ENCODE measurements around the gene APOL2. TPM values are rescaled to one million over a fixed set of nuclear protein-coding genes. Genes with fewer than 3 reads are reported as not detected.

APOL2 gene
- total and polyA plus RNA-seq, 4 donors = 26.4 to 62.8 (median 36.3) TPM

DNA sequence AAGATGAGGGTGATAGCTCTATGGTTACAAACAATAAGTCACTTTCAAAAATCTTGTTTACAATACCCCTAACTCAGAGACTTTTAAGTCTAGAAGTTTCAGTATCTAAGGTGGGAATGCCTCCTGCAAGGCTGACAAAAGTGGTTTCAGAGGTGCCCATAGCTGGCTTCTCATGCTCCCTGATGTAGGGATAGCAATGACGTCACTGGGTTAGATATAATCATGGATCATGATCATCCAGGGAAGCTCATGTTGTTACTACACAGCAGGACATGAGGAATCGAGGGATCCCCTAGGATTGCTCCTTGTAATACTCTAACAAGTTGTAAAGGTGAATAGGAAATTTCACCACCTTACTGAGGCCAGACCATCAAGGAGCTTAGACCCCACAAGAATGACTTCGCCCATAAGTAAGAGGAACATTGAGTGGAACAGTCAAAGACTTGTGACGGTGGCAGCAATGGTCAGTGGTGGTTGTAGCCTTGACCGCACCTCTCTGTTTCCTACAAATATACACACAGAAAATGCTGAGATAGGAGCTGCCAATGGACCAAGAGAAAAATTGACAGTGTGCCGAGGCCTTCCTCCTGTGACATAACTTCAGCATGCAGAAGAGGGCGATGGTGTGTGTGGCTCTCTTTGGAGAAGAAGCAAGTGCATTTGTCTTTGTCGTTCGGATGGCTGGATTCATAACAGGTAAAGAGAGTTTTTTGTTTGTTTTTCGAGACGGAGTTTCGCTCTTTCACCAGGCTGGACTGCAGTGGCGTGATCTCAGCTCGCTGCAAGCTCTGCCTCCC lies 53.3 kb downstream of the APOL2 start:
- Histone ChIP-seq H3K27me3 (ENCODE audit: control insufficient read depth in 1 of 2, insufficient read depth in 2 of 2, low read length in 1 of 2) (no peaks in the 10 kb centered on the region), H3K4me1 (ENCODE audit: control insufficient read depth in 1 of 2, insufficient read depth in 2 of 2, low read length in 2 of 2) (no peaks in the 10 kb centered on the region), H3K27ac (ENCODE audit: low read depth in 1 of 2, low read length in 2 of 2) (no peak overlapping the region), H3K9me3 (ENCODE audit: control insufficient read depth, low read length) (no peaks in the 10 kb centered on the region), H3K36me3 (ENCODE audit: control insufficient read depth in 1 of 2, insufficient read depth in 2 of 2, low read length in 1 of 2) (no peaks in the 10 kb centered on the region), H3K4me3 (ENCODE audit: low read length in 2 of 2) (no peak overlapping the region)
- no peak for ATAC-seq (ENCODE audit: low FRiP score)
- WGBS, 2 donors = 91 to 93% methylated on average over 14 of the region's 14 CpGs
- intact Hi-C loops (cut with DNase I) = no loop called here
- no peak for DNase-seq

DNA sequence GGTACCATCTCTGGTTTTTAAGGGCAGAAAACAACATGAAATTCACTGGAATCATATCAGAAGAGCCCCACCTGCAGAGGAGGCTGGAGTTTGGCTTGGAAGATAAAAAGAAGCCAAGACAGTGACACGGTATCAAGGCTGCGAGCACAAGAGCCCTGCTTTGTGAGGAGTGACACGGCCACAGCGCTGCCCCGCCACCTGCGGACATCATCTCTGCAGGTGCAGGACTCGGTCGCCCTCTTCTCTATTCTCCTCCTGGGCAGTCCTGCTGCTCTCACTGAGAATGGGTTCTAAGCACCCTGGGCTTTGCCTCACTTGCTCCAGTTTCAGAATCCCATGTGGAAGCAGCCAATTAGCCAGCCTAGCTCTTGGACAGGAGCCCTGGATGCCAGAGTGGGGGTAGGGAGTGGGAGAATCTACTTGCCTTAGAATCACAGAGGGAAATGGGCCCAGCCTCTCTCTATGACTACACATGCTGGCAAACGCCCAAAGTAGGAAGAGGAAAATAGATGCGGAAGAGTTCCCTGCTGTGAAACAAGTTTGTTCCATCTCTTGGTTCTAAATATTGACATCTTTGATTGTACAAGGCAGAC lies 54.8 kb downstream of the APOL2 start:
- no peaks in the 10 kb centered on the region for H3K27me3 ChIP-seq (ENCODE audit: control insufficient read depth in 1 of 2, insufficient read depth in 2 of 2, low read length in 1 of 2)
- DNase-seq = no peak
- intact Hi-C loops (cut with DNase I) = no loop called here
- H3K27ac ChIP-seq (ENCODE audit: low read depth in 1 of 2, low read length in 2 of 2) = no peak overlapping the region
- 71 to 72% methylated on average over 10 of the region's 10 CpGs for WGBS, 2 donors
- H3K9me3 ChIP-seq (ENCODE audit: control insufficient read depth, low read length) = no peaks in the 10 kb centered on the region
- no peak overlapping the region for H3K4me3 ChIP-seq (ENCODE audit: low read length in 2 of 2)
- no peak for ATAC-seq (ENCODE audit: low FRiP score)
- H3K36me3 ChIP-seq (ENCODE audit: control insufficient read depth in 1 of 2, insufficient read depth in 2 of 2, low read length in 1 of 2) = no peaks in the 10 kb centered on the region
- H3K4me1 ChIP-seq (ENCODE audit: control insufficient read depth in 1 of 2, insufficient read depth in 2 of 2, low read length in 2 of 2) = no peaks in the 10 kb centered on the region

DNA sequence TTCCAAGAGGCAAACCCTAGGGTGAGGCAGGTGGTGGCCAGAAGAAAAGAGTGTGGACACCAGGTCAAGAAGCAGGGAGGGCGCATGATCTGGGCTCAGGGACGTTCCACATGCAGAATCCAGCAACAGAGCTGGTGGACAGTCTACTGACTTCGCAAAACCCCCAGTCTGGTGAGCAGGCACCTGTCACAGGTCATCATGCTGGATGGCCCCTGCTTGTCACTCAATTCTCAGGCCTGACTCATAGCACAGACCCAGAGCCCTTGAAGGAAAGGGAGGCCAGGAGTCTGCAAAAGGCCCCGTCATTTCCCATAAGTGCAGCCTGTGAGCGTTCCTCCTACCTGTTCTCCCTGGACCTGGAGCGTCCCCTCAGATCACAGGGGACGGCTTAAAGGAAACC lies 55.9 kb downstream of the APOL2 start:
- Histone ChIP-seq H3K36me3 (ENCODE audit: control insufficient read depth in 1 of 2, insufficient read depth in 2 of 2, low read length in 1 of 2) (no peaks in the 10 kb centered on the region), H3K4me1 (ENCODE audit: control insufficient read depth in 1 of 2, insufficient read depth in 2 of 2, low read length in 2 of 2) (no peaks in the 10 kb centered on the region), H3K4me3 (ENCODE audit: low read length in 2 of 2) (no peak overlapping the region), H3K9me3 (ENCODE audit: control insufficient read depth, low read length) (no peaks in the 10 kb centered on the region), H3K27ac (ENCODE audit: low read depth in 1 of 2, low read length in 2 of 2) (no peak overlapping the region), H3K27me3 (ENCODE audit: control insufficient read depth in 1 of 2, insufficient read depth in 2 of 2, low read length in 1 of 2) (no peaks in the 10 kb centered on the region)
- WGBS, 2 donors = 97 to 98% methylated on average over 7 of the region's 7 CpGs
- intact Hi-C loops (cut with DNase I) = no loop called here
- ATAC-seq (ENCODE audit: low FRiP score) (no peak), DNase-seq (no peak)

DNA sequence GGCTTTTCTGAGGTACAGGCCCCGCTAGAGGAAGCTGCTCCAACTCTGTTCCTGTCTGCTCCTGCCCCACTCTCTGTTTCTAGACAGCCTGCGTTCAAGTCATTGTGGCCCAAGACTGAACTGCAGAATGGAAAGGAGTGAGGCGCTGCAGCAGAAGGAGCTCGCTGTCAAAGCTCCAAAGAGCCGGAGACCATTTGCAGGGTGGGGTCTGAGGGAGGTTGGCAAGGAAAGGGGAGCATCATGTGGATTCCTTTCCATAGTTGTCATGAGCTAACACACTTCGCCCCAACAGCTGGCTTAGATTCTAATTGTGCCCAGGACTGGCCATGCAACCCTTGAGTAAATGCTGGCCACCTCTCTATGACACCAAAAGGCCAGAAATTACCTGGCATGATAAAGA lies 56.5 kb downstream of the APOL2 start:
- DNase-seq (no peak), ATAC-seq (ENCODE audit: low FRiP score) (no peak)
- Histone ChIP-seq H3K9me3 (ENCODE audit: control insufficient read depth, low read length) (no peaks in the 10 kb centered on the region), H3K27me3 (ENCODE audit: control insufficient read depth in 1 of 2, insufficient read depth in 2 of 2, low read length in 1 of 2) (no peaks in the 10 kb centered on the region), H3K27ac (ENCODE audit: low read depth in 1 of 2, low read length in 2 of 2) (no peak overlapping the region), H3K4me1 (ENCODE audit: control insufficient read depth in 1 of 2, insufficient read depth in 2 of 2, low read length in 2 of 2) (no peaks in the 10 kb centered on the region), H3K36me3 (ENCODE audit: control insufficient read depth in 1 of 2, insufficient read depth in 2 of 2, low read length in 1 of 2) (no peaks in the 10 kb centered on the region), H3K4me3 (ENCODE audit: low read length in 2 of 2) (no peak overlapping the region)
- intact Hi-C loops (cut with DNase I) = no loop called here
- 93 to 97% methylated on average over 6 of the region's 6 CpGs for WGBS, 2 donors

DNA sequence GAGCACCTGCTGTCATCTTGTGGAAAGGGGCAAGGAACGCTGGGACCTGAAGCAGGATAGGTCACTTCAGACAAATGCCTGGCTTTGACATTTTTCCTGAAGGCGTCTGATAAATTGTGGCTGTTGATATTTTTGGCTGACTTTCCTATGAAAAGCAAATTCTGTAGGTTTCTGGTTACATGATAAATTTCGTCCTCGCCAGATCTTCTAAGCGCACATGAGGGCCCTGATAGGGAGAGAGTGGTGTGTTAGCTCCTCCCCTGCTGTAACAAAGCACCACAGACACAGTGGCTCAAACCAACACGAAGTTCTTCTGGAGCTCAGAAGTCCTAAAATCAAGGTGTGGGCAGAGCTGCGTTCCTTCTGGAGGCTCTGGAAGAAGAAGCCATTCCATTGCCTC lies 57.3 kb downstream of the APOL2 start:
- H3K4me1 ChIP-seq (ENCODE audit: control insufficient read depth in 1 of 2, insufficient read depth in 2 of 2, low read length in 2 of 2) = no peaks in the 10 kb centered on the region
- intact Hi-C loops (cut with DNase I) = no loop called here
- no peaks in the 10 kb centered on the region for H3K27me3 ChIP-seq (ENCODE audit: control insufficient read depth in 1 of 2, insufficient read depth in 2 of 2, low read length in 1 of 2)
- no peak overlapping the region for H3K27ac ChIP-seq (ENCODE audit: low read depth in 1 of 2, low read length in 2 of 2)
- WGBS, 2 donors = 25 to 36% methylated on average over 7 of the region's 7 CpGs
- no peak for DNase-seq
- ATAC-seq (ENCODE audit: low FRiP score) = no peak
- no peaks in the 10 kb centered on the region for H3K36me3 ChIP-seq (ENCODE audit: control insufficient read depth in 1 of 2, insufficient read depth in 2 of 2, low read length in 1 of 2)
- no peaks in the 10 kb centered on the region for H3K9me3 ChIP-seq (ENCODE audit: control insufficient read depth, low read length)
- no peak overlapping the region for H3K4me3 ChIP-seq (ENCODE audit: low read length in 2 of 2)

DNA sequence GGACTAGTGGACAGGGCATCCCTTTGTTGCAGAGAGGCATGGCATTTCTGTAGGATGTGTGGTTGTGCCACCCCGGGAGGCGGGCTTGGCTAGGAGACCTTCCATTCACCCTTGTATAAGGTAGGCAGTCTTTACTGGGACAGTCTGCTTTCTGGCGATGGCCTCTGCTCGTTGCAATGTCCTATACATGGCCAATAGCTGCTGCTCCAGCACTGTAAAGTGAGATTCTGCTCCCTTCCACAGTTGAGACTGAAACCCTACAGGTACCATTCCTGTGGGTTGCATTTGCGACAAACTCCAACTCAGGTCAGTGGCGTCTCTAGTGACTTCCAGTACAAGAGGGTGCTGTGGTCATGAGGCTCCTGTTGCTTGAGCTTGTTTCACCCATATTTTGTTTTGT lies 58.4 kb downstream of the APOL2 start:
- H3K4me1 ChIP-seq (ENCODE audit: control insufficient read depth in 1 of 2, insufficient read depth in 2 of 2, low read length in 2 of 2) = no peaks in the 10 kb centered on the region
- H3K4me3 ChIP-seq (ENCODE audit: low read length in 2 of 2) = no peak overlapping the region
- no peak overlapping the region for H3K27ac ChIP-seq (ENCODE audit: low read depth in 1 of 2, low read length in 2 of 2)
- DNase-seq (no peak), ATAC-seq (ENCODE audit: low FRiP score) (no peak)
- H3K36me3 ChIP-seq (ENCODE audit: control insufficient read depth in 1 of 2, insufficient read depth in 2 of 2, low read length in 1 of 2) = no peaks in the 10 kb centered on the region
- 88 to 89% methylated on average over 6 of the region's 6 CpGs for WGBS, 2 donors
- intact Hi-C loops (cut with DNase I) = loop anchor here (1.0 to 2.0 kb wide), 2 partner anchors 36 kb away; no protein-coding TSS in a partner anchor
- H3K27me3 ChIP-seq (ENCODE audit: control insufficient read depth in 1 of 2, insufficient read depth in 2 of 2, low read length in 1 of 2) = no peaks in the 10 kb centered on the region
- H3K9me3 ChIP-seq (ENCODE audit: control insufficient read depth, low read length) = no peaks in the 10 kb centered on the region

DNA sequence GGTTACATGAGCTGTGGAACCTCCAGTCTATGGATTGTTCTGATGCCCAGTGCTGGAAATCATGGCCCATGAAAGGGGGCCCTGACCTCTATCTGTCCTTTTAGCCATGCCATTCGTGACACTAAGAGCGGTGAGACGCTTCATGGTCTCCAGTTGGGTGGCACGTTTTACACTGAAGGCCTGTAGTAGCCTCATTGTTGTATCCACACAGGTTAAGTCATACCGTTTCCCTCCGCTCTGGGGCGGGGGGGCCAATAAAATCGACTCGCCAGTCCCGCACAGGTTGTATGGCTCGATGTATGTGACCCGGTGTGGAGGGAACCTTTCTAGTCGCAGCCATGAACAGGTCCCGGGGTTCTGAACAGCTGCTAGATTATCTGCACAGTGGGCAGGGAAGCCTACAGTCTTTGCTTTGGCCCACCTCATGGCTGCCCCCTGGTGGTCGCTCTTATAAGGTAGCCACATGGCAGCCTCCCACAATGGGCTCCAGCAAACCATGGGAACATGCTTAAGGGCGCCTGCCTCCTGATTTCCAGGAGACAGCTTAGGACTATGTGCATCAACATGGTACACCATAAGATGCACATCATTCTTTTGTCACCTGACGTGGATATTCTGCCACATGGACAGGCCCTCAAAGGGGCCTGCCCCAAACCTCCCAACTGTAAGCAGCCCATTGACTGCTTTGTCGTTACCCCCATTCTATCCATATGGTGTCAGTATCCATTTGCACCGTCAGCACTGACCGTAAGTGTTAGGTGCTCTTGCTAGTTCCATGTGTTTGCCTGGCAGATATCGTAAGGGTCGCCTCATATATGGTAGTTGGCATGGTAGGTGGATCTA lies 59.1 kb downstream of the APOL2 start:
- 71% methylated on average over 22 of the region's 22 CpGs for WGBS, 2 donors
- no peak overlapping the region for H3K4me3 ChIP-seq (ENCODE audit: low read length in 2 of 2)
- no peaks in the 10 kb centered on the region for H3K27me3 ChIP-seq (ENCODE audit: control insufficient read depth in 1 of 2, insufficient read depth in 2 of 2, low read length in 1 of 2)
- H3K36me3 ChIP-seq (ENCODE audit: control insufficient read depth in 1 of 2, insufficient read depth in 2 of 2, low read length in 1 of 2) = no peaks in the 10 kb centered on the region
- intact Hi-C loops (cut with DNase I) = loop anchor here (1.0 to 2.0 kb wide), 2 partner anchors 35 kb away; no protein-coding TSS in a partner anchor
- DNase-seq = peak; percentile 90 to 95
- ATAC-seq (ENCODE audit: low FRiP score) = peak; percentile 92
- H3K27ac ChIP-seq (ENCODE audit: low read depth in 1 of 2, low read length in 2 of 2) = no peak overlapping the region
- no peaks in the 10 kb centered on the region for H3K4me1 ChIP-seq (ENCODE audit: control insufficient read depth in 1 of 2, insufficient read depth in 2 of 2, low read length in 2 of 2)
- no peaks in the 10 kb centered on the region for H3K9me3 ChIP-seq (ENCODE audit: control insufficient read depth, low read length)

DNA sequence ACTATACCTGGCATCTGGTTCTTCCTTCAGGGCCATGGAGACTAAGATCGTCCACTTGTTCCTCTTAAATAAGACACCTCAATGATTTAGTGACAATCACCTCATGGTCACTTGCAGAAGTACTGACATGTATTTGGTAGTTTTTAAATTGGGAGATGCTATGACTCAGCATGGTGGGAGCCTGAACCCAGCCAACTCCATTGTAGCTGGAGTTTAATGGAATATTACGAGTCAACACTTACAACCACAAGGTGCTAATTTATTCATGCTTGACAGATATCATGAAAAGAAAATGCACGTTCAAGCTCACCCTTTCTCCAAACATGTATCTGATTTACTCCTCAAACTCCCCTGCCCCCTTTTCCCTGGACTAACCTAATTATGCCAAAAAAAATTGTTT lies 62.2 kb downstream of the APOL2 start:
- Histone ChIP-seq H3K27ac (ENCODE audit: low read depth in 1 of 2, low read length in 2 of 2) (no peak overlapping the region), H3K4me3 (ENCODE audit: low read length in 2 of 2) (no peak overlapping the region), H3K27me3 (ENCODE audit: control insufficient read depth in 1 of 2, insufficient read depth in 2 of 2, low read length in 1 of 2) (no peaks in the 10 kb centered on the region), H3K36me3 (ENCODE audit: control insufficient read depth in 1 of 2, insufficient read depth in 2 of 2, low read length in 1 of 2) (no peaks in the 10 kb centered on the region), H3K9me3 (ENCODE audit: control insufficient read depth, low read length) (no peaks in the 10 kb centered on the region), H3K4me1 (ENCODE audit: control insufficient read depth in 1 of 2, insufficient read depth in 2 of 2, low read length in 2 of 2) (no peaks in the 10 kb centered on the region)
- ATAC-seq (ENCODE audit: low FRiP score) (no peak), DNase-seq (no peak)
- intact Hi-C loops (cut with DNase I) = no loop called here
- 72 to 86% methylated on average over 3 of the region's 3 CpGs for WGBS, 2 donors
